GM19240 (cell line): ENCODE data around the gene KBTBD12.

Experiments used
- DNase-seq: peaks from one replicate; pipeline ENCODE4 v3.0.0; 2011; ENCODE audit warnings: low spot score; ENCODE audit not compliant: insufficient read length

Gene KBTBD12

GRCh38 chr3:127985655-127986225 lies 70.7 kb downstream of the KBTBD12 start:
- no peak for DNase-seq

DNA sequence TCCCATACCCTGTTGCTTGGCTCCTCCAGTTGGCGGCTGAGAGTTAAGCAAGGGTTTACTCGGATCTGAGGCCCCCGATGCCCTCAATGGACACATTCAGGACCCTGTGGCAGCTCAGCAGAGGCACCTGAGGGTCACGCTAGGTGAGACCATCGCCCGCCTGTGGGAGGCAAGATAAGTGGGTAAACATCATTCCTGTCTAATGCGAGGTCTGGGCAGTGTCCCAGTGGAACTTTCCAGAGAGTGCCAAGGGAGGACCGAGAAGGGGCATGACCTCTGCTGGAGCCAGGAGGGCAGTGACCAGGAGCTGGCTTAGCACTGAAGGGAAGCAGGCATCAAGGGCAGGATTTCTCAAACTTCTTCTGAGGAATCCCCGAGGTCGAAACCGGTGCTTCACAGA lies 71.8 kb downstream of the KBTBD12 start:
- DNase-seq: no peak

- no peak for DNase-seq
These were observed 72.4 kb downstream of the KBTBD12 start for GRCh38 chr3:127987309-127987995.

- no peak for DNase-seq
These were observed 73.9 kb downstream of the KBTBD12 start for GRCh38 chr3:127988770-127989557.

DNA sequence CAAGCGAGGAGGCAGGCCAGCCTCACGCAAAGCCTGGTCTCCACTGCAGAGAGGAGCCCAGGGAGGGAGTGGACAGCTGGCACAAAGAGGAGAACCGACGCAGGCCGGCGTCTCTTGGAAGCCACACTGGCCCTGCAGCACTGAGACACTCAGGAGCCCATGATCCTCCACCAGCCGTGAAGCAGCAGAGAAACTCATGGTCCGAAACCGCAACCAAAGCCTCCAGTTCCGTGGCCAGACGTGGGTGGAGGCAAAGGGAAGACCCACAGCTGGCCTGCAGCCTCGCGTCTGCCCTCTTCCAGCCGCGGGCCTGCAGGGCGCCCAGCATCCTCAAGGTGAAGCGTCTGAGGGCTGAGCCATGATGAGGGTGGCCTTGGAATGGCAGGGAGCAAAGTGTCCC lies 75.0 kb downstream of the KBTBD12 start:
- DNase-seq: no peak

DNA sequence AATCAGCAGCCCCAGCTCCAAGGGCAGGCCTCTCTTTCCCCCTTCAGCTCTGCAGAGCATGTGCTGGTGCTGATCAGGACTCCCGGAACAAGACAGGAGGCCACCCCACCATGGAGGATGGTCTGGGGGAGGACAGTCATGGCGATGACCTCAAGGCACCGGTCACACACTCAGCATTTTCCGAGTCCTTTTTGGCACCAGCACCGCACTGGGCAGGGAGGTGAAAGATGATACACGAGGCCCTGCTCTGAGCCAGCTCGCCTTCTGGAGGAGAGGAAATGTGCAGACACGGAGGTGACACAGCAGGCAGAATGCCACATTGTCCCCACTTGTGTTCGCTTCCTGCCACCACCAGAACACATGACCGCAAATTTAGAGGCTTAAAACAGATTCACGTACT lies 75.4 kb downstream of the KBTBD12 start:
- DNase-seq: no peak

DNA sequence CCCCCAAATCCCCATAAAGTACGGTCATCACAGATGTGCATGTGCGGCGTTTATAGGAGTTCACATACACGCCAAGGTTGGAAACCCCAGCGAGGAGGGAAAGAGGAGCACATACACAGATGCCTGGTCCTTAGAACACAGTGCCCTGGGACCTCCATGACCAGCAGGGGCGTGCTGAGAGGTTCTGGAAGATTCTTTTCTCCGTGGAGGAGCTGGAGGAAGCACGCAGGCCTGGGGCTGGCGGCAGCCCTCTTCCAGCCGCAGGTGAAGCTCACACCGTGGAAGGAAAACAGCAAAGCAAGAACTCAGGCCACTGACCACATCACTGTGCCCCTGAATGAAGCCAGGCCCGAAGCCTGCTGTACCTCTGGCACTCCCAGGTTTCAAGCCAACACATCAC lies 76.2 kb downstream of the KBTBD12 start:
- DNase-seq: no peak

- no peak for DNase-seq
These were observed 76.6 kb downstream of the KBTBD12 start for GRCh38 chr3:127991681-127992080.

DNA sequence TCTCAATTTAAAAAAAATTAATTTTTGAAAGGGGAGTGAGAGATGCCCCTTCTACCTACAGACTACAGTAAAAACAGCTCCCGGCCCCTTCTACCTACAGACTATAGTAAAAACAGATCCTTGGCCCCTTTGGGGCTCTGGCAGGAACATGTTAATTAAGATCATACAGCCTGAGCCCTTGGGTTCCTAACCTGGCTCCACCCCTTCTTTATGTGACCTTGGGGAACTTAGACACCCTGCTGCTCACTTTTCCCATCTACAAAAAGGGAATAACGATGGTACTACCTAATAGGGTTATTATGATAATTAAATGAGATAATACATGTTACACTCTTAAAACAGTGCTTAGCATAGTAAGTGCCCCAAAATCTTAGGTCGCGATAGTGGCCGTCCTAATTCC lies 77.1 kb downstream of the KBTBD12 start:
- DNase-seq: no peak

GRCh38 chr3:127994011-127994410 lies 79.0 kb downstream of the KBTBD12 start:
- no peak for DNase-seq

DNA sequence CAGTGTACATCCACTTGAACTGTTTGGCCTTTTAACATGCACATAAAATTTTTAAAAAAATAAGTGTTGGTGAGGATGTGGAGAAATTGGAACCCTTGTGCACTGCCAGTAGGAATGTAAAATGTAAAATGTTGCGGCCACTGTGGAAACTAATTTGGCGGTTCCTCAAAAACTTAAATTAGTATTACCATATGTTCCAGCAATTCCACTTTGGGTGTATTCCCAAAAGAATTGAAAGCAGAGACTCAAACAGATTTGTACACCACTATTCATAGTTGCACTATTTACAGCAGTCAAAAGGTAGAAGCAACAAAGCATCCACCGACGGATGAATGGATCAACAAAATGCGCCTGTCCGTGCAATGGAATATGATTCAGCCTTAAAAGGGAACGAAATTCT lies 82.0 kb downstream of the KBTBD12 start:
- DNase-seq: no peak

- no peak for DNase-seq
These were observed 82.9 kb downstream of the KBTBD12 start for GRCh38 chr3:127997961-127998360.

GRCh38 chr3:127998596-127998995 lies 83.6 kb downstream of the KBTBD12 start:
- no peak for DNase-seq

- no peak for DNase-seq
These were observed 84.6 kb downstream of the KBTBD12 start for GRCh38 chr3:127999509-128000106.

DNA sequence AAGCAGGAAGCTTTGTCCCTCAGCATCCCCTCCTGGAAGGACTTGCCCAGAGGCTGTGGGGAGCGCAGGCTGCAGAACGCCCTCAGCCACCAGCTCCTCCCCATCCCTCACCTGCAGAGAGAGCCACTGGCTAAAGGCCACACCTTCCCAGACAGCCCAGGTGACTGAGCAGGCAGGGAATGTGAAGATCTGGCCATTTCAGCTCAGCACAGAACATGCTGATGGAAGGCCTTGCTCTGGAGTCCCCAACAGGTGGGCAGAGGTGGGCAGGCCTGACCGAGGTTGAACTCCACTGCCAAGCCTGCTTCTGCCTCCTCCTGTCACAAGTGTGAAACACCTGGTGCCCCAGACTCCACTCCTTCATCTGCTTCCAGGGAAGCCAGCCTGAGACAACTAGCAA lies 86.5 kb downstream of the KBTBD12 start:
- no peak for DNase-seq

DNA sequence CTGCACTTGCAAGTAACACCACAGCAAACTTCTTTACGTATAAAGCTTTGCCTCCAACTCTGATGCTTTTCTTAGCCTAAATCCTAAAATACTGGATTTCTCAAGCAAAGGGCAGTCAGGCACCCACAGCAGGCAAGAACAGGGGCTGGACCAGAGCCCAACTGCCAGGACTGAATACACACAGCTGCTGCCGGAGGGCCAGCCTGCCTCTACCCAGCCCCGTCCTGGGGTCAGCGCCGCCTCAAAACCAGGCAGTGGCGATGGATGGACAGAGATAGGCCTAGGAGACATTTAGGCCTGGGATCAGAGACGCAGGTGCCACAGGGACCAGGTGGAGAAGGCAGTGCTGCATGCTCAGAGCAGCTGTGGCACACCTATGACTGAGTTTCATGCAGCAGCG lies 89.6 kb downstream of the KBTBD12 start:
- DNase-seq: no peak

DNA sequence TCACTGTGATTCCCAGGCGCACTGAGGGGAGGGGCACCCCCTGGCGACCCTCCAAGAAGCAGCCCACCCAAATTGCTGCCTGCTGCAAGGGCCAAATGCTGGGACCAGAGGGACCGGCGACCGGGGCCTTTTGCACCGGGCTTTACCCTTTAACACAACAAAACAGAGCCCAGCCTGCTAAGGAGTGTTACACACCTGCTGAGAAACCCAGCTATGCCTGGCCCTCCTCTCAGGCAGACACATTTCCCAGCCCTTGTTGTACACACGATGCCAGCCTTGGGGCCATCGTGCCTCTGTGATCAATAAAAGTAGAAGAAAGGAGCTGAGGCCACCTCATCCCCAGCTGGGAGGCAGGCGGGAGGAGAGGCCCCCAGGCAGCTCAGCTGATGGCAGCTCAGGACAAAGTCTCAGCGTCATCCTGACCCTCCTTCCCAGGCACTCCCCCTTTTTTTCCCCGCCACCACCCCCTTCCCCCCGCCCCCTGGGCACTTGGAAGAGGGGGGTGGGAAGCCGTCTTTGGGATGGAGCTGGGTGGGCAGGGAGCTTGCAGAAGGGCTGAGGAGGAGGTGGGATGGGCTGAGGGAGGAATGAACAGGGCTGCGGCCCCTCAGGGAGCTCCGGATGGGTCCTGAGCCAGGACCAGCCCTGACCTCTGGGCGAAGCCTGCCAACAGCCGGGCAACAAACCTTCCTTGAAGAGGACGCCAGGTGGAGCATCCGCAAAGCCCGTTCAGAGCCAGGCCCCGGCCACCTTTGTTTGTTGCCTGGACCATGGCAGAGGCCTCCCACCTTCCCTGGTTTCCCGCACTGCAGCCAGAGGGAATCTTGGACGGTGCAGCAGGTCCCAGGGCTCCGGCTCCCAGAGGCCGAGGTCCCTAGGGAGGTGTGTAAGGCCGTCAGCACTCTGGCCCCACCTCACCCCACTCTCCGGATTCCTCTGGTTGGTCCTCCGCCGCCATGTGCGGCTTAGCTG lies 91.3 kb downstream of the KBTBD12 start:
- no peak for DNase-seq

DNA sequence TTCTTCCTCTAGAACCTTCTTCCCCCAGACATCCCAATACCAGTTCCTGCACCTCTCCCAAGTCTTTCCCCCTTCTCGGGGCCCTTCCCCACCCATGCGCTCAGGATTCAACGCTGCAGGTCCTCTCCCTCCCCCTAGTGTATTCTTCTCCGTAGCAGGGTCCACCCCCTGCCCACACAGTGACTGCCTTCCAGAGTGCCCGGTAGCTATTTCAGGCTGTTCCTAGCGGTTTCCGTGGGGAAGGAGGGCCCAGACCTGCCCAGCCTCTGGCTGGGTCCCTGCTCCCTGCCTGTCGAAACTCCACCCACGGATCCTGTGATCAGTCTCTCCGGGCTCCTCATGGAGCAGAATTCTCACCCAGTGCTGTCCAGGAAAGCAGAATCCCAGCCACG lies 92.0 kb downstream of the KBTBD12 start:
- DNase-seq: no peak

DNA sequence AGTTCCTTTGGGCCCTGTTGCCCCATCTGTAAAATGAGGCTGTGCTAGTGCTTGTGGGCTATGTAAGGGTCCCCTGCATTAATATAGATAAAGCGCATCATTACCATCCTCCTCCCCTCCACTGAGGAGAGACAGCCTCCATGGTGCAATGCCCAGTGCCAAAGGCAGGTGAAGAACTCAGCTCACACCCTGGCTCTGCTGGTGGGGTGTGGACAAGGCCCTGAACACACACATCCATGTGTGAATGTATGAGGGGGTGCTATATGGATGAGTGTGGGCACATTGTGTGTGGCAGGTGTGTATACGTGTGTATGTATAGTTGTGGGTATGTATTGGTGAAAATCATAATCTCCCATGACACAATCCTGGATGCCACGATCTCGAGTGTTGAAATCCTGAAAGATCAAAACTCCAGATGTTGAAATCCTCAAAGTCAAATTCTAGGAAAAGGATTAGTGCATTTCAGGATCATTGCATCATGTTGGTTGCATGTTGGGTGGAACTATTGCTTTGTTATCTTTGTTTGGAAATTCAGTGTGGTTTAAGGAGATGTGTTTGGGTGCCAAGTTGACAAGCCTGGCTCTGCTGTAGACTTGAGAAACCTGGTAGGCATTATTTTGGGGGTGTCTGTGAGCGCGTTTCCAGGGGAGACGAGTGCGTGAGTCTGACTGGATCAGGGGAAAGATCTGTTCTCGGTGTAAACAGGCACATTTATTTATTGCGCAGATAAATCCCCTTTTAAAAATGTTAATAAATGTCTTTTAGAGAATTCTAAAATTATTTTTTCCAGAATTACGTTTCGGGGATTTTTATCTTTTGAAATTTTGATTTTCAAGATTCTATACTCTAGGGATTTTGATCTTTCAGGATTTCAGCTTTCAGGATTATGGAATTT lies 95.2 kb downstream of the KBTBD12 start:
- DNase-seq: no peak

DNA sequence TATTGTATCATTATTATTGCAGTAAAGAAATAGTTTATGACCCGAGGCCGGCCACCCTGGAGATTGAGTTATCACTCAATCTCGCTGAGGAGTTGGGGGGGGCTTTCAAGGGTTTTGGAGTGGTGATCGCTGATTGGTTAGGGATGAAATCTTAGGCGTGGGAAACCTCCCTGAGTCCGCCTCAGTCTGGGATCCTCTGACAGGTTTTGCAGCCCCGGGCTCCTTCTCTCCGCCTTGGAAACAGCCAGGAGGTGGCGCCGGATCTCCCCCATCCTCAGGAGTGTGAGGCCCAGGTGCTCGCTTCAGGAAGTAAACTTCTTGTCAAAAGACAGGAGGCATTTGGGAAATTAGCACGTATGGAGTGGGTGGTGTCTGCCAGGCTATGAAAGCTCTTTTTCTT lies 96.1 kb downstream of the KBTBD12 start:
- DNase-seq: no peak
